Endometrial microvascular endothelial cells (primary cell): ENCODE measurements around the gene TMEM266. TPM values are rescaled to one million over a fixed set of nuclear protein-coding genes. Genes with fewer than 3 reads are reported as not detected.

Experiments
- in situ Hi-C: cut with HindIII; loops from 2 replicates; pipeline ENCODE4 v1.10.0; 2017; ENCODE audit warnings: low sequenced_read_pairs, low pct_unique_long_range_greater_than_20kb; ENCODE audit errors: inconsistent ontology term
- total RNA-seq: library from RNA; depleted of rRNA; stranded (reverse); fragments of >200 nt; gene quantifications from one replicate; pipeline ENCODE4 v1.2.3, GENCODE V29; 2015; ENCODE audit errors: inconsistent ontology term

The TMEM266 gene
- total RNA-seq, 1 donor from 2014 or later, result not detected

DNA sequence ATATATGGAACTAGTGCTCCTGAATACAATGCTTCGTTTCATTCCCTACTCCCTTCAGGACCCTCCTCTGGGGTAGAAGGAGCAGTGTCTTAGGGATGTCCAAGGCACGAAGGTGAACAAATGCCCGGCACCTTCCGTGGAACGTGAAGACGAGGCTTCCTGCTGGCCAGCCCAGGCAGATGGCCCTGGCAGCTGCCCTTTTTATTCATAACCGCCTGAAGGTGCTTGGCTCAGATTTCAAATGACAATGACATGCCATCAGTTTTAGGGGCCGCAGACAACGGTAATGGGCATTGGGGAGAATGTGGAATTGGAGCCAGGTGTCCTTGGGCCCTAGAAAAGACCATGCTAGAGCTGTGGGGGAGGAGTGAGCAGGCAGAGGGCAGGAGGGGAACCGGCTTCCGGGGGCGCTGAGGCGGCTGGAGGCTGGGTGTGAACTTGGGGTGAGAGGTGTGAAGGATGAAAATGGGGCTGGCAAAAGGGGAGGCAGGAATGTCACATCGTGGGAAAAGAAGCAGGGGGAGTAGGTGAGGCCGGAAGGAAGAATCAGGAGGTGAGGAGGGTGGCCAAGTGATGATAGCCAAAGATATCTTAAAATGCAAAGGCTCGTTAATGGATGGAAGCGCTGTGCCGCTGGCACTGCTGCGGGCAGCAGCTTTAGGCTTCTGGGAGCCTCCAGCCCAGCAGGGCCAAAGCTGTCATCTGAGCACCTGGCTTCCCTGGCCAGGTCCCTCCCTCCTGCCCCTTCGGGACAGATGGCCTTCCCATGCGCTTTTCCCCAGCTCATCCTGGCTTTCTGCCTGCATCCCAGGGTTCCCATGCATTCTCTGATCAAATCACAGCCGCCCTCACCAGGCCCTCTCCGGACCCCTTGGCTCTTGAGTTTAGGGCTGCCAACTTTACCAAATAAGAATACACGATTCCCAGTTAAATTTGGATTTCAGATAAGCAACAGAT is 93.7 kb downstream of the TMEM266 start:
- in situ Hi-C loops, result no loop called here

DNA sequence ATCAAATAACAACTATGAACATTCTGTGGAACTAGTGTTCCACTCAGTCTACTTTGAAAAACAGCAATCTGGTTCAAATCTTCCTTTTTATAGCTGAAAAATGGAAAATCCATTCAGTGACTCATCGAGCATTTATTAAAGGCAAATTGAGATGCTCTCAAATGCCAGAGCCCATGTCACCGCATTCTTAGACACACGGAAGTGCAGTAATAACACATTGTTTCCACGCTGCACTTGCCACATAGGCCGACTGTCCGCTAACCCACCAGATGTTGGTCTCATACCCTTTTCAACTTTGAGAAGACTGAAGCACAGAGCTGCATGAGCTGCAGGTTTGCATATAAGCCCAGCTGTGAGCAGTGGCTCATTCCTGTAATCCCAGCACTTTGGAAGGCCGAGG is 95.9 kb downstream of the TMEM266 start:
- in situ Hi-C loops, result no loop called here

DNA sequence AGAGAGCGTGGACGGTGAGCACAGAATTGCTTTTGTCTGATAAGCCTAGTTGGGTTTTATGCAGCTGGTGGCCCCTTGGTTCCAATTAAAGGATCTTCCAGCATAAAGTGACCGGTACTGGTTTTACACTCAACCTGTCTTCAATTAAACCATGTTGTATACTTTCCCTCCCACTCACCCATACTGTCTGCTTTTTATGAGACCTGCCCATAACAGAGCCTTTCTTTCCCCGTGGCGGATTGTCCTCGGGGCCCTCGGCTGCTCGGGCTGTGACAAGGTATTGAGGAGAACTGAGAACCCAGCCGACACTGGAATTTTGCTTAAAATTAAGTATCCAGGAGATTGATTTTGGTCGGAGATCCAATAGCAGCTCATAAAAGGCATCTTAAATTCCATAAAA is 98.4 kb downstream of the TMEM266 start:
- in situ Hi-C loops, result no loop called here

DNA sequence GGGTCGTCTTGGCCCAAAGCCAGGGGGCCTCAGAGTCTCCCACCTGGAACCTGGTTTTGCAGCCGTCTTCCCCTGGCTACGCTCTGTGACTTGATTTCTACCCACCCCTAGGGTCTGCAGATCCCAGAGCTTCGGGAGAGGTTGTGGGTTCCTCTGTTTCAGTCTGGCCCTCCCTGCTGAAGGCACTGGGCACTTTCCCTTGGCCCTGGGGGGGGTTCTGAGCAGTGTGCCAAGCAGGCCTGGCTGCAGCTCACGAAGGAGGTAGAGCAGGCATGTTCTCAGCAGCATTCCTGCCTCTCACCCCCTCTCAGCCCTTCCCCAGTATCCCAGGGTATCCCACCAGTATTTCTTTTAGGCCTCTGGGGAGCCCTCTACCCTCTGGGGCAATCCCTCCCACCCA is 99.0 kb downstream of the TMEM266 start:
- in situ Hi-C loops, result no loop called here

DNA sequence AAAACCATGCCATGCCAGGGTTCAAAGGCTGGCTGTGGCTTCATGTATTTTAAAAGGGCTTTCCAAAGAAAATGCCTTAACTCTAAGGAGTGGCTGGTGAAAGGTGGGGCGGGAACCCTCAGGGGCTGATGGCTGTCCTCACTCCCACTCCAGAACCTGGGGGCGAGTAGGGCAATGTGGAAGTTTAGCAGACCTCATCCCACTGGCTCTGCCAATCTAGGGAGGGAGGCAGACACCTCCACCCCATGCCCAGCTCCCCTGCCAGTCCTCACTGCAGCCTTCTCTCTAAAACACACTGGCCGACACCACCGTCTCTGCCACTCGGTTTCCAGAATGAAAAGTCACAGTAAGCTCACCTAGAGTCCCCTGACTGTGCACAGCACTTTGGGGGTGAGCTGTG is 99.5 kb downstream of the TMEM266 start:
- in situ Hi-C loops, result no loop called here

DNA sequence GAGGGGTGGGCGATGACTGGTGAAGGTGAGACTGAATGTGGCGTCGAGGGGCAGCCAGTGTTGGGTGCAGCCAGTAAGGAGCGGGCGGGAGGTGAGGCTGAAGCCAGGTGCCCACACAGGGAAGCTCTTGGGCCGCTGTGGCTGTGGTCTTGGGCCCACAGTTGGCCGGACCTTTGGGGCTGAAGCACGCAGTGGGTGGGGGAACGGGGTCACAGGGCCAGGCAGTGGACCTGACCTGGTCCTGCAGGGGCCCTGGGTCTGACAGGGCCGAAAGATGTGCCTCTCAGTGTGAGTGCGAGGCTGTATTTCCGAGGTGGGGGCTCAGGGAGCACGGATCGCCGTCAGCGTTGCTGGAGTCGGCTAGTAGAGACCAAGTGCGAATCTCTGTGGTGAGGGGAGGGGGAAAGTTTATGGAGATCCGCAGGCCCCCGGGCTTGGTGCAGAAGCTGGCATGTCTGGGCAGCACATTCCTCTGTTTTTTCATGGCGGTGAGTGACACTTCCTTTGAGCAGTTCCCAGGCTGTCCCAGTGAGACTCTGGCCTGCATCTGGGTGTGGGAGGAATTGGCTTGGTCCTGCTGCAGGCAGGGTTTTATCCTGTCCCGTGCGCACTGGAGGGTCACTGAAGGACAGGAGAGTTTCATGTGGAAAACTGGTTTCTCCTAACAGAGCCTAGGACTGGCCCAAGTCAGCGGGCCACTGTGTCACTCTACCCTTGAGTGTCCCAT is 100.8 kb downstream of the TMEM266 start:
- in situ Hi-C loops, result no loop called here

DNA sequence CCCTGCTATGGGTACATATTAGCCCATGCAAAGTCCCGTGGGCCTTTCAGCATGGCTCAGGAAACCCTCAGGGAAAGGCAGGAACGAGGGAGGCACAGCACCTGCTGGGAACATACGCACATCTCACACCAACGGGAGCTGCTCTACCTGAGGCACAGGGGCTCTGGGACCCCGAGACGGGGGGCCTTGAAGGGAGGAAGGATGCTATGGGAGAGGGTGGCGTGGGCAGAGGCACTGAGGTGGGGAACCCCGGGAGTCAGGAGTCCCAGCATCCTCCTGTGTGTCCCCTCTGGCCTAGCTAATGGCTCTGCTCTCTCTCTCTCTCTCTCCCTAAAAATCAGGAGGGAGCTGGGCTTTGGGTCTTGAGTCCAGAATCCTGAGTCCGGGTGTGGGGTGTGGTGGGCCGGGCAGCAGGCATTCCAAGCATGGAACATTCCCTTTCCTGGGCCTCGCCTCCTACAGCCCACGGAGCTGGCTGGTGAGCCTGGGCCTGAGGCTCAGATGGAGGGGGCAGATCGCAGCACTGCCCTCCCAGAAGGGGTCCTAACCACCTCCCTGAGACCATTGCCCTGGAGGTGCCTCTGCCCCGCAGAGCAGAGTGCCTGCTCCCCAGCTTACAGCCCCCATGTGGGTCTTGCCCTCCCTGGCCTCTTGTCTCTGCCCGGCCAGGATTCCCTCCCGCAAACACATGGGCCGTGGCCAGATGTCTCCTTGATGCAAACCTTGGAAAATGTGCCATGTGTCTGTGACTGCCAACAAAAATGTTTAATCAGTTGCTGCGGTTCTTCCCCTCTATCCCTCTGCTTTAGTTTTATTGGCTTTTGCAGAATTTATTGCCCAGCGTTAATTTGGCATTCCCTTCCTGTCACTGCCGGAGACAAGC is 101.6 kb downstream of the TMEM266 start:
- in situ Hi-C loops, result no loop called here

DNA sequence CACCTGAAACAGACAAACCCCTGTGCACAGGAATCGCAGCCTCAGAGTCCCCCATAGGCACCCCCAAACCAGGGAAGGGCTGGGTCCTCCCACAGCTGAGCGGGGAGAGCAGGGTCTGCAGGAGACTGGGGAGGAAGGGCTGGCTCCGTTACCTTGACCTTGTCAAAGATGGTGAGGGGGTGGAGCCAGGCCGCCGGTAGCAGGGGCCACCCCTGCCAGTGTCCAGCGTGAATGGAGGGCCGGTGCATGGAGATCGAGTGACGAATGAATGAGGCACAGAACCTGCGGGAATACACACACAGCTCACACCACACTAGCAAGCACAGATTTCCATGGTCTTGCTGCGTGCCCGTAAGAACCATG is 102.2 kb downstream of the TMEM266 start:
- in situ Hi-C loops, result no loop called here

DNA sequence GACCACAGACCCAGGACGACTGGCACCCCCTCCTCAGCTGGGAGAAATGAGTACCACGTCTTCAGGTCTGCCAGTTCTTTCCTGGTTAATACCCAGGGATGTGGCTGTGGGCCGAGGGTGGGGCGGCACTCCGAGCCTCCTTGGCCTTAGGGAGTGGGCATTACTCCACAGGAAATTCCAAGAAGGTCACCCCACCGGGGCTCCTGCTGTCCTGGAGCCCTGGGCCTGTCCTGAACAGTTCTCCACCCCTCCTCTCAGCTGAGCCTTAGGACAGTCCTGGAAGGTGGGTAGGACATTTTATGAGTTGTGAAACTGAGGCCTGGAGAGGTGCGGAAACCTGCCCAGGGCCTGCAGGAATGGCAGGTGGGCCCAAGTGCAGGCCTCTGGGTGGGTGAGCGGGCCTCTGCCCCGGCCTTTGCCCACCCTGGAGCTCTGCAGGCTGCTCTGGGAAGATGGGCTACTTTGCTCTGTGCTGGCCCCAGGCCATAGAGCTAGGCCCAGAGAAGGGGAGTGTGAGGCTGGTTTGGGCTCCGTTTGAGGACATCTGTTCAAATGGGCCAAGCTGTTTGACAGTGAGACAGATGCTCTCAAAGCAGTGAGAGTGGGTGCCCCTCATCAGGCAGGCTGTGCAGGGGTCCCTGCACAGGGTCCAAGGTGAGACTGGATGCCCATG is 103.1 kb downstream of the TMEM266 start:
- in situ Hi-C loops, result no loop called here

DNA sequence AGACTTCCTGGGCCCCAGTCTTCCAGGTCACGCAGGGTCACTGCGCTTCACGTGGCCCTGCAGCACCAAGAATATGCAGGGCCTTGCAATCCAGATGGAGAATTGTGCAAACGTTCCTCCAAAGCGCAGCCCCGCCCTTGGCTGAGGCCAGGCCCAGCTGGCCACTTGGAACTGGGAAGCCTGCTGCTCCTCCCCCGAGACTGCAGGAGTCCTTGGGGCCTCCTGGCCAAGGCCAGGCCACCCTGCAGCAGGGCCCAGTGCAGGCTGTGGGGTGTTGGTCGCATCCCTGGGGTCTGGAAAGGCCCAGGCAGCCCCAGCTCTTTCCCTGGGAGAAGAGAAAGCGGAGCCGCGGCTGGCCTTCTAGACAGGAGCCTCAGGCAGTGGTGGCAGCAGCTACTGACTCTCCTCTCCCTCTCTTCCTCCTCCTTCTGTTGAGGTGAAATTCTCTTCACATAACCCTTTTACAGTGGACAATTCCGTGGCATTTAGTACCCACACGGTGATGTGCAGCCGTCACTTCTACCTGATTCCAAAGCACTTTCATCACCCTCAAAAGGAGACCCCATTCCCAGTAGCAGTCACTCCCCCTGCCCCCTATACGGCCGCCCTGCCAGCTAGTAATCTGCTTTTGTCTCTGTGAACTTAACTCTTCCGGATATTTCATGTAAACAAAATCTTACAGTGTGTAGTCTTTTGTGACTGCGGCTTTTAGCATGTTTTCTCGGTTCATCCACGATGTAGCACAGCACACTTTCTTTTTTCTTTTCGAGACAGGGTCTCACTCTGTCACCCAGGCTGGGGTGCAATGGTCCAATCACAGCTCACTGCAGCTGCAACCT is 103.9 kb downstream of the TMEM266 start:
- in situ Hi-C loops, result no loop called here

DNA sequence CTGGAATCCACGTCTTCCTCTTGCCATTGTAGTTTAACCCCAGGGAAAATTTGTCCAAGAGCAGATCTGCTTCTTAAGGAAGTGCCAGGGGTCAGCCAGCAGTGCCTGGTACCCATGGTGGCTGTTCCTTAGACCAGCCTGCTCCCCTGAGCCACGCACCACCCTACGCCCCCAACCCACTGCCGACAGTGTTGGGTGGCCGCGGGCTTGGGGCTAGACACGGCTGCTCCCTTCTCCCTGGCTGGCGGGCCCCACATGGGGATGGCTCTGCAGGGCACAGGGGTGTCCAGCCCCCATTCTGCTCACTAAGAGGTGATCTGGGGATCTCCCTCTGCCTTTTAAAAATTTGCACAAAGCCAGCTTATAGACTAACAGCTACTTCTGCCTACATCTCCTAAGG is 104.8 kb downstream of the TMEM266 start:
- in situ Hi-C loops, result no loop called here

DNA sequence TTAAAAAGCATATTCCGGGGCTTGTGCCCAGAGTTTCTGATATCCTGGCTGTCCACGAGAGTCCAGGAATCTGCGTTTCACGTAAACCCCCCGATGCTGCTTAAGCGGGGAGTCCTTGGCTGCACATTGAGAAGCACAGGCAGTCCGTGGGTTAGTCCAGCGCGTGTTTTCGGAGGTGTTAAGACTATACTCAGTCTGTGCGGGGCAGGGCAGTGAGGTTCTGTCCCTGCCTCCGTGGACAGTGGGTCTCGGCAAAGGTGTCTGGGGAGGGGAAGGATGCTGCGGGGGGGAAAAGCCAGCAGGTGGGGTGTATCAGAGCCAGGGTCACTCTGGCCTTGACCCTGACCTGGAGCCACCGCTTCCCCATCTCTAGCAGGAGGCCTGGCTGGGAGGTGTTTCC is 106.2 kb downstream of the TMEM266 start:
- in situ Hi-C loops, result no loop called here

DNA sequence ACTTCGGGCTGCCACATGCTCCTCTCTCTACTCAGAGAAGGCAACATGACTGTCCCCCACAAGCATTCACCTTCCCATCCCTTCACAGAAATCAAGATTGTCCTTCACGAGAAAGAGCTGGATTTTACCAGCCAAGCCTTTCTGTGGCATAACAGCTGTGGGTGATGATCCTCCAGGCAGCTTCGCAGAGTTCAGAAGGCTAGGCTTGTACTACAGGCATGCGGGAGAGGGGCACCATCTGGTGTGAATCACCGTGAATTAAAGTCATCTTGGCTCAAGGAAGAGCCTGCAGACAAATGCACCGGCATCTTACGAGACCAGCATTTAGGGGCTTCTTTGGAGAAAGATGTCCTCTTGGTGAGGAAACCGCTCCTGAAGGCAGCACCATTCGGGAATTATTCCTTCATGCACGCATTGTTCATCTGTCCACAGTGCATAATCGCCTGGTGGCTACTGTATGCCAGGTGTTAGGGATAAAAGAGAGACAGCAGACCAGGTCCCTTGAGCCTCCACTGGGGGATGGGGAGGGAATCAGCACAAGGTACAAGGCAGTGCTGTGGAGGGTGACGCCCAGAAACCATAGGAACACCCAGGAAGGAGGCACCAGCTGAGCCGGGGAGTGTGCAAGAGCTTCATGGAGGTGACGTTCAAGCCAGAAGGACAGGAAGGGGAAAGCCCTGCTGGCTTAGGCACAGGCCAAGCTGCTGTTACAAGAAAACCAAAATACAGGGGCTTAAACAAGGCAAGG is 108.6 kb downstream of the TMEM266 start:
- in situ Hi-C loops, result no loop called here

DNA sequence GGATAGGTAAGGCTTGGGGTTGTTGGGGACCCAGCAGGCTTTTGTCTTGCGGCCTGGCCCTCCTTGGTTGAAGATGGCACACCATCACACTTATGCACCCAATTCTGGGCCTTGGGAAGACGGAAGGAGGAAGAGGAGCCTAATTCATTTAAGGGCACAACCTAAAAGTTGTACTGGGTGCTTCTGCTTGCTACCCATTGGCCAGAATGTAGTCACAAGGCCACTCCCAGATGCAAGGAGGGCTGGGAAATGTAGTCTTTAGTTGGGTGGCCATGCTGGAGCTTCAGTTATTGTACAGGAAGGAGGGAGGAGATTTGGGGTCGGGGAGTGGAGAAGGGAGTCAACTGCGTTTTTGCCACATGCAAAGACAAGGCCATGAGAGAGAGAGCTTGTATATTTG is 109.2 kb downstream of the TMEM266 start:
- in situ Hi-C loops, result no loop called here

DNA sequence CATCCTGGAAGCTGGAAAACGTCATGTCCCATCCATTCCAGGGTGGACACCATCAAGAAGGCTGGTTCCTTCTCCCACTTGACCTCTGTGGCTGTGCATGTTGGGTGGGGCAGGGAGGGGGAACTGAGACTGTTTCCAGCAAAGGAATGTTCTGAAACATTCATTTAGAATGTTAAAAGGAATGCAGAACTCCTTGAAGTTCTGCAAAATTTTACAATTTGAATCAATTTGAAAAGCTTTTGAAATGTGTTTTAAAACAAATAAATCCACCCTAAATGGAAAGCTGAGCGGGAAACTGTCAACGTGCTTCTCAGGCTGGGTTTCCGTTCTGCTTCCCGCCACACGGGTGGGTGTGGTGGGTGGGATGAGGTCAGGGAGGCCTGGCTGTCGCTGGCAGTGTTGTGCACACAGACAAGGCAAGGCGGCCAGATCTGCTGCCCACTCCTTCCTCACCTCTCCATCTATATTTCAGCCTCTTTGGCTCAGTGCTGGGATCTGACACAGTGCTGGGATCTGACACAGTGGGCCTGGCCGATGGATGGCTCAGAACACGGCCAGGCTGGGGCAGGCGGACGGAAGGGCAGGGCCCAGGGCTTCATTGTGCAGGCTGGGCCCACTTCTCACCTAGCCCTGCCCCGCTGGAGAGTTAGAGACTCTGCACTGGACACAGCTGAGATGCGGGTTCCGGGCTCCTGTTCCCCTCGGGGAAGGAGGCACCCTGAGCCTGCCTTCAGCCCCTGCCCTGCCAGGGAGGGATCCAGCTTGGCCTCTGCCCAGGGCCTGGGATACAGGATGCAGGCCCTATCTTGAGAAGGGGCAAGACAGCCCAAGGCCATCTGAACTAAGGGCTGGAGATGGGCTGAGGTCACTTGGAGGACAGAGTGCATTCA is 110.4 kb downstream of the TMEM266 start:
- in situ Hi-C loops, result no loop called here

DNA sequence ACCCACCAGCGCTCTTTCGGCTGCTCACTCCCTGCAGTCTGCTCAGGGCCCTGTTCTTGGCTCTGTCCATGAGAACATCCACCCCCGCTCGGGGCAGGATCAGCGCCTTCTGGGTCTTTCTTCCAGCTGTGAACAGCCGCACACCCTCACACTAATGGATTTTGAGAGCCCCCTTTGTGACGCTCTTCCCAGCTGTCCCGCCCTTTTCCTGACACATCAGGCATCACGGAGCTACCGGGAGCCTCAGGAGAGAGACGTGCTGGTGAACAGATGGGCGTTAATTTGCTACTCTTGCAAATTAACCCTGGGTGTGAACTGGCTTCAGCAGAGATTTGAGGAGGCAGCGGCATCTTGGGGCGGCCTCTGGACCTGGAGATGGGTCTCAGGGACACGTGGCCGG is 113.0 kb downstream of the TMEM266 start:
- in situ Hi-C loops, result no loop called here
